Body of pancreas (tissue), 4 donors: ENCODE measurements around the gene FOXI2.

Experiments used
- POLR2A ChIP-seq, 3 donors: fragments of 450-650 bp; IDR thresholded peaks; one replicate each; pipeline ENCODE4 v1.6.1; 2016; ENCODE audit warnings: antibody characterized with exemption in 3 of 3, mild to moderate bottlenecking in 2 of 3
- TF ChIP-seq, protein P1 (sequence below), 7 experiments: fragments of 450-650 bp in 4 of 7; fragments of 200-600 bp in 3 of 7; sonication (generic) in 3 of 7; IDR thresholded peaks; one replicate each; pipeline ENCODE4 v1.5.1; 2016 to 2019; ENCODE audit warnings: antibody characterized with exemption in 7 of 7

DNA sequence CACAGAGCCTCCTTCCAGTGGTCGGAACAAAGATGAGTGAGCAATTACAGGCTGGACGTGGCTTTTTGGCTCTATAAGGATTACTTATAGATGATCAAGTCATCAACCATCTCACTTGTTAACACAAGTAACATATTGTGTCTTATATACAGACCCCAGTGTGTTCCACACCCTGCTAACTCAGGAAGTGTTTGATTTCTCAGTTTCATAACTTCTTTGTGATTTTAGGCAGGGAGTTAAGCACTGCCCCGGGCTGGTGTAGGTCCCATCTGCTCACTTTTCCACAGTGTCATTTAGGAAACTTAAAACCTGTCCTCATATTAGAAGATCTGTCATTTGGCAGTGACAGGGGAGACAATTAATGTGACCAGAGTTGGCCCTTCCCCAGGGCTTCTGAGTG is 6.2 kb downstream of the FOXI2 start:
- TF ChIP-seq POLR2A (IDR thresholded peaks at IDR 0.05), result no peak
- TF ChIP-seq, protein P1, sequence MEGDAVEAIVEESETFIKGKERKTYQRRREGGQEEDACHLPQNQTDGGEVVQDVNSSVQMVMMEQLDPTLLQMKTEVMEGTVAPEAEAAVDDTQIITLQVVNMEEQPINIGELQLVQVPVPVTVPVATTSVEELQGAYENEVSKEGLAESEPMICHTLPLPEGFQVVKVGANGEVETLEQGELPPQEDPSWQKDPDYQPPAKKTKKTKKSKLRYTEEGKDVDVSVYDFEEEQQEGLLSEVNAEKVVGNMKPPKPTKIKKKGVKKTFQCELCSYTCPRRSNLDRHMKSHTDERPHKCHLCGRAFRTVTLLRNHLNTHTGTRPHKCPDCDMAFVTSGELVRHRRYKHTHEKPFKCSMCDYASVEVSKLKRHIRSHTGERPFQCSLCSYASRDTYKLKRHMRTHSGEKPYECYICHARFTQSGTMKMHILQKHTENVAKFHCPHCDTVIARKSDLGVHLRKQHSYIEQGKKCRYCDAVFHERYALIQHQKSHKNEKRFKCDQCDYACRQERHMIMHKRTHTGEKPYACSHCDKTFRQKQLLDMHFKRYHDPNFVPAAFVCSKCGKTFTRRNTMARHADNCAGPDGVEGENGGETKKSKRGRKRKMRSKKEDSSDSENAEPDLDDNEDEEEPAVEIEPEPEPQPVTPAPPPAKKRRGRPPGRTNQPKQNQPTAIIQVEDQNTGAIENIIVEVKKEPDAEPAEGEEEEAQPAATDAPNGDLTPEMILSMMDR (IDR thresholded peaks at IDR 0.05), result no peak
